HT-29 (cell line): ENCODE data around the gene KCNQ2. TPM values are rescaled to one million over a fixed set of nuclear protein-coding genes. Genes with fewer than 3 reads are reported as not detected.

ENCODE experiments used
- DNase-seq: peaks from one replicate; pipeline ENCODE4 v3.0.0-alpha.2; 2015; ENCODE audit warnings: low spot score
- total RNA-seq: library from RNA; depleted of rRNA; stranded (reverse); fragments of >200 nt; shearing (Covaris generic); gene quantifications from 2 replicates; pipeline ENCODE4 v1.2.3, GENCODE V29; 2014

KCNQ2 gene
- total RNA-seq, 1 experiment from 2014 or later: 0.08 TPM

DNA sequence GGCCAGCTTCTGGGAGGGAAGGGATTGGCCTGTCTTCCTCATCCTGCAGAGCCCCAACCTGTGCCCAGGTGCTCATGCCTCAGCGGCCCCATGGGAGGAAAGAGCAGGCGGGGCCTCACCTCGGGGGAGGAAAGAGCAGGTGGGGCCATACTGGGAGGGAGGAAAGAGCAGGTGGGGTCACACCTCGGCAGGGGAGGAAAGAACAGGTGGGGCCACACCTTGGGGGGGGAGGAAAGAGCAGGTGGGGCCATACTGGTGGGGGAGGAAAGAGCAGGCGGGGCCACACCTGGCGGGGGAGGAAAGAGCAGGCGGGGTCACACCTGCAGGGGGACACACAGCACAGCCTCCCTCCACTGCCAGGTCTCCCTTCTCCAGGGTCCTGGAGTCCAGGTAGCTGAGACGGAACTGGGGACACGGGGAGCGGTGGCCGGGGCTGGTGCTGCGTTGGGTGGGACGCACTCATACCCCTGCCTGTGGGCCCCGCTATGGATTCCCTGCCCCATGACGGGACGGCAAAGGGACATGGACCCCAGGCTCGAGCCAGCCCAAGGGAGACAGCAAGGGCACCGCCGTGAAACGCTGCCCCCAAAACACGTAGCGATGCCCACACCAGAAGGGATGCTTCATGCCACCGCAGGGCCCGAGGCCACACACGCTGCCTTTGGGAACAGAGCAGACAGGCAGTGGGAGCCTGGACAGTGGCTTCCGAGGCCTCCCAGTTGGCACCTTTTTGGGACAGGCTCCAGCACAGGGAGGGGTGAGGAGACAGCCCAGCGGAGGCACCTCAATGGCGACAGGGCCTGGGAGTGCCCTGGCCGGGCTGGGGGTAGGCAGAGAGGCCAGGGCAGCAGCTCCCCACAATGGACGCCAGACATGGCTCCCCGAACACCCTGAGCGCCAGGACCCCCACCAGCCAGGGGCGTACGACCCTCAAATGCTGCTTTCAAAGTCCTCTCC, 68.0 kb downstream of the KCNQ2 start:
- DNase-seq: no peak

DNA sequence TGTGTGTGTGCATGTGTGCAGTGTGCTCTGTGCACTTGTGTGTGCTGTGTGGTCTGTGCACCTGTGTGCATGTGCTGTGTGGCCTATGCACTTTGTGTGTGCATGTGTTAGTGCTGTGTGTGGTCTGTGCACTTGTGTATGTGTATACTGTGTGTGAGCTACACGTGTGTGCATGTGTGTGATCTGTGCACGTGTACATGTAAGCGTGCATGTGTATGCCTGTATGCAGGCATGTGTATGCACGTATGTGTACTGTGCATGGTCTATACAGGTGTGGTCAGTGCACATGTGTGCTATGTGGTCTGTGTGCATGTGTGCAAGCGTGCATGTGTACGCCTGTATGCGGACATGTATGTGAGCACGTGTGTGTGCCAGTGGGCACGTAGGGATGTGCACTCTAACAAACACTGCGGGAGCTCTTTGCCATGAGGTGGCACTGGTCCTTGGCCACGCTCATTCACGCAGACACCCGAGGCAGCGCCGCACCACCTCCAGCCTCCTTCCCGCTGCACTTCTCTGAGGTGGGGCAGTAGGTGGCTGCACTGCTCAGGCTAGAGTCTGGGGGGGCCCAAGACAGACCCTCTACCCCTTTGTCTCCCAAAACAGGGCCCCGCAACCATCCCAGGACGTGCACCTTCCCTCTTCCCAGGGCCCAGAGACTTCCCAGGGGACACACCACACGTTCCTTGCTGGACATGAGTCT, 68.9 kb downstream of the KCNQ2 start:
- DNase-seq: no peak

DNA sequence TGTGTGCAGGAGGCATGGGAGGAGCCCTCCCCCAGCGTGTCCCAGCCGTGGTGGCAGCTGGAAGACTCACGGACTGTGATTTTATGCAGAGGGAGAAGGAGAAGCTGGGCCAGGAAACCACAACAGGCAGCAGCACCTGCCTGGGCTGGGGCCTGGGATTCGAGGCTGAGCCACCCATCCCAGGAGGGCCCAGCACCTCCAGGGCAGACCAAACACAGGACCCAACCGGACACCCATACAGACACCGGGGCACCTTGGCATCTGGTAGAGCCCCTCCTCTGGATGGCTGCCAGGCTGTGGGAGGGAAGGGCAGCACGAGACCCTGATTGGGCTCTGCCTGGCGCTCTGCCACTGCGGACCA, 69.6 kb downstream of the KCNQ2 start:
- no peak for DNase-seq

- peak; percentile 39 for DNase-seq
Observed at GRCh38 chr20:63402181-63402859, 70.1 kb downstream of the KCNQ2 start.

GRCh38 chr20:63401384-63402110, 70.9 kb downstream of the KCNQ2 start:
- no peak for DNase-seq

DNA sequence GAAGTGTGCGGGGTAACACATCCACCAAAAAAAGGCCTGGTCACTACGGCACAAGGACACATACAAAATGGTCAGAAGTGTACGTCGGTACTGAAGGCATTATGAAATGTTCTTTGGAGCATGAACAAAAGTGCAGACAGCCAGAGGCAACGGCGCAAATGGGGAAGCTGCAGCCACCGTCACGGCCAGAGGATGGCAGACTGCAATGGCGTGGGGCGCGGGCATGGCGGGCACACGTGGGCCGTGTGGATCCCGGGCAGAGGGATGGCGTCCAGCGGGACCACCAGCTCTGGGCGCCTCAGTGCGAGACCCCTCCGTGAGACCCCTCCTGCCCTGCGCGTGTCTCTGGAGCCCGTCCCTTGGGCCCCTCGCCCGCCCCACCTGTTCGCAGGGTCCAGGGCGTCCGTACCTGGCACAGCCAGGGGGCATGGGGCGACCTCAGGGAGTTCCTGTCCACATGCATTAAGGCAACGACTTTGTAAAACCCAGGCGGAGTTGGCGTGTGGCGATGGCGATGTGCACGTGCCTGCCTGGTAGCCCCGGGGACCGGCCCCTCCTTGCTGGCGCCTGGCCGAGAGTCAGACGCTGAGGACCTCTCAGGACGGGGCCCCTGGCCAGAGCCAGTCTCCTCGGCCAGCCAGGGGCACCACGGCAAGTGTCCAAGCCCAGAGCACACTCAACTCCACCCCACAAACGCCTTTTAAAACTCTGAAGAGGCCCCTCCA, 71.8 kb downstream of the KCNQ2 start:
- DNase-seq: no peak

DNA sequence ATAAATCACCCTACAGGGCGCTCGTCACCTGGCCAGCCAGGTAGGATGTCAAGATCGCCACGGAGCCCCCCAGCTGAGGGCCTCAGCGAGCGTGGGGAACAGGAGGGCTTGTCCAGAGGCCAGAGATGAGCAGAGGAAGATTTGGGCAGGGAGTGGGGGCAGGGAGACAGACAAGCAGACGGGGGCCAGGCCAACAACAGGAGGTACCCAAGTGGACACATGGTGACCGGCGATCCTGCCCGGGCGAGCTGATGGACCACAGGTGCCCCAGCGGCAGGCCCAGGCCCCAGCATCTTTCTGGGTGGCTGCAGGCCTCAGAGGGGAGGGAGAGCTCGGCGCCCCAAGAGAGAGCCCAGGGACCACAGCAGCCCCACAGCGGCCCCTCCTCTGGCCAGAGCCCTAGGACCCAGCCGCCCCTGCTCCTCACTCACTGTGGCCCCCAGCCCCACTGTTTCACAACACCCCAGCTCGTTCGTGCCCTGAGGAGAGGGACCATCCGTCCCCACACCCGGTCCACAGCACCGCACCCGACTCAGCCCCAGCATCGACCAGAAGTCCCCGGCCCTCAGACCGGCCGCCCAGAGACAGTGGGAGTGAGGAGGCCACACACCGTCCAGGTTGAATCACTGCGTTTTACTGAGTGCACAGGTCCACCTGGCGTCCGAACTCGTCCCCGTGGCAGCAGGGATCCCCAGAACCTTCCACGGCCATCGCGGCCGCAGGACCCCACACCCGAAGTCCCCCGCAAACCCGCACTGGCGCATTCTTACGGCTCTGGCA, 72.7 kb downstream of the KCNQ2 start:
- no peak for DNase-seq

GRCh38 chr20:63398744-63399514, 73.5 kb downstream of the KCNQ2 start:
- DNase-seq: no peak

- DNase-seq: no peak
Observed at GRCh38 chr20:63397946-63398450, 74.5 kb downstream of the KCNQ2 start.

DNA sequence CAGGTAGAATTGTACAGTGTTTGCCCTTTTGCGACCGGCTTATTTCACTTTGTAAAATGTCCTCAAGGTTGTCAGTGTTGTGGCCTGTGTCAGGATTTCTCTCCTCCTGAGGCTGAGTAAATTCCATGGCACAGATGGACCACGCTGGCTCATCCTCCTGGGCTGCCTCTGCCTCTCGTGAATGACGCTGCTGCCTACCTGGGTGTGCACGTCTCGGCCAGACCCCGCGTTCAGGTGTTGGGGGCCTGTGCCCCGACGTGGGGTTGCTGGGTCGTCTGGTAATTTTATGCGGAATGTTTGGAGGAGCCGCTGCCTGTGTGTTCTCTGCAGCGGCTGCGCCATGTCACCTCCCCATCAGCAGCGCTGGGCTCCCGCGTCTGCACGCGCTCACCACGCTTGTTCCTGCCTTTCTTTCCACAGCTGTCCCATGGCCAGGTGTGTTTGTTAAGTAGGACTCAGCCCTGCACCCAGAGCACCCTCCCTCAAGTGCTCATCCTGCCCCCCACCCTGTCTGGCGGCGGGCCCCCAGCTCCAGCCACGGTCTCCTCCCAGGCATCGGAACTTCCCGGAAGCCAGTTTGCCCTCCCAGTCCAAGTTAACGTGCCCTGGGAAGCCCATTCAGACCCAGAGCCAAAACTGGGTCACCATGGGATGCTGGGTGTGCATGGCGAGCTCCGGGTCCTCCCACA, 75.2 kb downstream of the KCNQ2 start:
- no peak for DNase-seq

- no peak for DNase-seq
Observed at GRCh38 chr20:63396300-63396699, 76.2 kb downstream of the KCNQ2 start.

DNA sequence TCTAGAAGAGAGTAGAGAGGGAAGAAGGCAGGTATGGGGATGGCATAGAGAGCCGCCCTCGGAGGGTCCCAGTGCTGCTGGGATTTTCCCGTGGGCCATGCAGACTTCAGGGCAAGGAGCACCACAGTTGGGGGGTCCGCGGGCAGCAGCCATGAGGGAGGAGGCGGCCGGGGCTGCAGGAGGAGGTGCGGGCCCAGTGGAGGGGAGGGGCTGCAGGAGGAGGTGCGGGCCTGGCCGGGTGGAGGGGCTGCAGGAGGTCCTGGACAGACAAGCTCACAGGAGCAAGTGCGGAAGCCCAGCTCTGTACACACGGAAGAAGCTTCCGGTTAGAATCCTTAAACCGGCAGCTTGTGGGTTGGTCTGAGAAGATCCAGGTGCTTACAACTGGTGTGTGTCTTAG, 76.7 kb downstream of the KCNQ2 start:
- no peak for DNase-seq

DNA sequence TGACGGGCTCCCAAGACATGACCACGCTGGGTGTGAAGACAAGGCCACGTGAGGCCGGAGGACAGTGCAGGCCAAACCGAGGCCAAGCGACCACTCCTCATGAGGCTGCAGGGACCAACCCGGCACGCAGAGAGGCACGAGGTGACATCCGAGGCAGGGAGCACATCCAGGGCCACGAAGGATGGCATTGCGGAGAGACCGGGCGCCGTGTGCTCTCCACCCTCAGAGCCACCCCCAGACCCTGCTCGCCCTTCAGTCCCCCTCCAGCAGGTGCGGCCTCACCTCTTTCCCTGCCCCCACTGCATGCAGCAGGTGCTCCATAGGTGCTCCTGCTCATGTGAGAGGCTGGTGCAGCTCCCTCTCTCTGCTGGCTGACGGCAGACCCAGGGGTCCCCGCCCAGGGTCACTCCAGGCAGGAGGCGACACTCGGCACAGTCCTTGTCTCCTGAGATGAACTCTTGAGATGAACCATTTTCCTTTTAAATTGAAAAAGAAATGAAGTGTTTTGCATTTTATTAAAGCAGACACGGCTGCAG, 77.5 kb downstream of the KCNQ2 start:
- no peak for DNase-seq

GRCh38 chr20:63394069-63394919, 78.2 kb downstream of the KCNQ2 start:
- DNase-seq: no peak

DNA sequence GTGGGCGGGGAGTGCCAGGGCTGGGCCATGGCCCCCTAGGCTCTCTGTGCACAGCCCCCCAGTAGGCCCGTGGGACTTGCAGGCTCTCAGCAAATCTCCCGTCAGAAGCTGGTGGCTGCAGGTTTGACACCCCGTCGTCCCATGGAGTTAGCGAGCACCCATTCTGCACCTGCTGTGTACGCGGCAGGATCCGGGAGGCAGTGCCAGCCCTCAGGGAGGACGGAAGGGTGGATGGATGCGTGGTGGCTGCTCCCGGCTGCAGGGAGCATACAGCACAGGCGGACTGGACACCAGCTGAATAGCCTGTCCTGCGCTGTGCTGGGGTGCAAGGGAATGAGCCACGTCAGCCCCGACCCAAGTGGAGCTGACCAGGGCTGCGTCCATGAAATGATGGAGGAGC, 78.9 kb downstream of the KCNQ2 start:
- DNase-seq: no peak

- no peak for DNase-seq
Observed at GRCh38 chr20:63392465-63393365, 79.7 kb downstream of the KCNQ2 start.
